Skeletal muscle satellite cell (primary cell): ENCODE data around the gene FBXL19.

ENCODE experiments used
- H3K27me3 ChIP-seq: 2 replicates; pipeline ENCODE4 v1.7.0; 2013; ENCODE audit warnings: low read length; ENCODE audit not compliant: control insufficient read depth, insufficient read depth
- H3K36me3 ChIP-seq: 2 replicates; pipeline ENCODE4 v1.7.0; 2013; ENCODE audit warnings: mild to moderate bottlenecking, control low read depth, low read length; ENCODE audit not compliant: insufficient read depth
- H3K4me1 ChIP-seq: 2 replicates; pipeline ENCODE4 v1.7.0; 2013; ENCODE audit warnings: low read length; ENCODE audit not compliant: control insufficient read depth, insufficient read depth
- H3K4me2 ChIP-seq: 2 replicates; pipeline ENCODE4 v1.7.0; 2013; ENCODE audit warnings: mild to moderate bottlenecking, low read length
- H3K4me3 ChIP-seq: 2 replicates; pipeline ENCODE4 v1.7.0; 2013; ENCODE audit warnings: low read length
- H3K9ac ChIP-seq: 2 replicates; pipeline ENCODE4 v1.7.0; 2013; ENCODE audit warnings: mild to moderate bottlenecking, low read depth, low read length, moderate library complexity
- H3K9me3 ChIP-seq: replicated peaks from 2 replicates; pipeline ENCODE4 v1.7.0; 2013; ENCODE audit warnings: mild to moderate bottlenecking, control low read depth, low read length

FBXL19 gene

DNA sequence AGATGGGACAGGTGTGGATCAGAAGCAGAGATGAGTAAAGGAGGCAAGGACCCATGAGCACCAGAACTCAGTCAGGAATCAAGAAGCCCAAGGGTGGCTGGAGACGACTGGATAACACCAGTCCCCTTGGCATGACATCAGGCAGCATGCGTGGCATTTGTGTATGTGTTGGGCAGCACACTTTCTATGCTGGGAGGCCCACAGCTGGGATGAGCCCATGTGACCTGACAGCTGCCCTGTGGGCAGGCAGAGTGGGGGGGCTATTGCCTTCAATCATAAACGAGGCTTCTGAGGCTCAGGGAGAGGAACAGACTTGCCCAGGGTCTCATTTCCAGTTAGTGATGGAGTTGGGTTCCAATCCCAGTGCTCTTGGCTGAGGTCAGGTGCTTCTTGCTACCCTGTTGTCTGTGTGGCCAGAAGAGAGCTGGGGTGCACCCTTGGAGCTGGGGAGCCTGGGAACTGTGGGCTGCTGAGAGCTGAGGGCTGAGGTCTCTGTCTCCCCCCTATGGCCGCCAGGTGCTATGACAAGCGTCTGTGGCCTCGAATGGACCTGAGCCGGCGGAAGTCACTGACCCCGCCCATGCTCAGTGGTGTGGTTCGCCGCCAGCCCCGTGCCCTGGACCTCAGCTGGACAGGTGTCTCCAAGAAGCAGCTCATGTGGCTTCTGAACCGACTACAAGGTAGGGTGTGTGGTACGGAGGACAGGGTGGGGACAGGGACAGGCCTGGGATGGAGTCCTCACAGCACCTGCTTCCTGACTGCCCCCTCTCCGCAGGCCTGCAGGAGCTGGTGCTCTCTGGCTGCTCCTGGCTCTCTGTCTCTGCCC, 18.4 kb downstream of the FBXL19 start:
- Histone ChIP-seq H3K9ac (no peak overlapping the region), H3K4me3 (no peak overlapping the region), H3K36me3 (peaks cover 25% of the 10 kb centered on the region), H3K4me1 (peaks cover 6% of the 10 kb centered on the region), H3K27me3 (no peaks in the 10 kb centered on the region), H3K4me2 (no peak overlapping the region), H3K9me3 (no peaks in the 10 kb centered on the region)

- H3K27me3 ChIP-seq, result no peaks in the 10 kb centered on the region
- peaks cover 6% of the 10 kb centered on the region for H3K4me1 ChIP-seq
- H3K9ac ChIP-seq, result no peak overlapping the region
- H3K36me3 ChIP-seq, result peaks cover 25% of the 10 kb centered on the region
- no peak overlapping the region for H3K4me2 ChIP-seq
- H3K4me3 ChIP-seq, result no peak overlapping the region
- no peaks in the 10 kb centered on the region for H3K9me3 ChIP-seq
Observed at GRCh38 chr16:30942426-30942806, 19.0 kb downstream of the FBXL19 start.

GRCh38 chr16:30944352-30944751, 21.0 kb downstream of the FBXL19 start:
- Histone ChIP-seq H3K27me3 (no peaks in the 10 kb centered on the region), H3K4me1 (peaks cover 6% of the 10 kb centered on the region), H3K9ac (no peak overlapping the region), H3K36me3 (peaks cover 25% of the 10 kb centered on the region), H3K9me3 (no peaks in the 10 kb centered on the region), H3K4me2 (no peak overlapping the region), H3K4me3 (no peak overlapping the region)

DNA sequence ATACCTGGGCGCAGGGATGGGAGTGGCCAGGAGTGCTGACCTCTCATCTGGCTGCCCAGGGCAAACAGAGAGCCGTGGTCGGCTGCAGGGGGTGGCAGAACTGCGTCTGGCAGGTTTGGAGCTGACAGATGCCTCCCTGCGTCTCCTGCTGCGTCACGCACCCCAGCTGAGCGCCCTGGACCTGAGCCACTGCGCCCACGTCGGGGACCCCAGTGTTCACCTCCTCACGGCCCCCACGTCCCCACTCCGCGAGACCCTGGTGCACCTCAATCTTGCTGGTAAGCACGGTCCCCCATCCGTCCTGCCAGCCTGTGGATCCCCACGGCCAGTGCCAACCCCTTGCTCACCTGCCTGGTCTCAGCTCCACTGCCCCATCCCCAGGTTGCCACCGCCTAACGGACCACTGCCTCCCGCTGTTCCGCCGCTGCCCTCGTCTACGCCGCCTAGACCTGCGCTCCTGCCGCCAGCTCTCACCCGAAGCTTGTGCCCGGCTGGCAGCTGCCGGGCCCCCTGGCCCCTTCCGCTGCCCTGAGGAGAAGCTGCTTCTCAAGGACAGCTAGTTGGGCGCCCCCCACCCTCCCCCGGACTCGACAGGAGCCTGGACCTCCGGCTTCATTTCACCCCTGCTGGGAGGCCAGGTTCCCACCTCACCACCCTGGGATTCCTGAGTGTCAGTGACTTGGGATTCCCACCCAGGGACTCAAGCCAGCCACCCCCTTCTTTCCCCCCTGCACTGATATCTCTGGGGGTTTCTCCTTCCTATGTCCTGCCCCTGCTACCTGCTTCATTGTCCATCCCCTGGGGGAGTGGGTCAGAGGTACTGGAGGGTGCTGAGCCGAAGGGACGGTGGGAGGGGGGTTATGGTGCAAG, 23.5 kb downstream of the FBXL19 start:
- no peak overlapping the region for H3K4me2 ChIP-seq
- H3K9ac ChIP-seq, result no peak overlapping the region
- H3K4me3 ChIP-seq, result no peak overlapping the region
- H3K27me3 ChIP-seq, result no peaks in the 10 kb centered on the region
- peaks cover 21% of the 10 kb centered on the region for H3K36me3 ChIP-seq
- no peaks in the 10 kb centered on the region for H3K9me3 ChIP-seq
- H3K4me1 ChIP-seq, result peaks cover 22% of the 10 kb centered on the region

- peaks cover 16% of the 10 kb centered on the region for H3K36me3 ChIP-seq
- H3K9me3 ChIP-seq, result no peaks in the 10 kb centered on the region
- H3K4me2 ChIP-seq, result no peak overlapping the region
- H3K9ac ChIP-seq, result no peak overlapping the region
- no peaks in the 10 kb centered on the region for H3K27me3 ChIP-seq
- H3K4me1 ChIP-seq, result peaks cover 19% of the 10 kb centered on the region
- no peak overlapping the region for H3K4me3 ChIP-seq
Observed at GRCh38 chr16:30947541-30947858, 24.1 kb downstream of the FBXL19 start.

DNA sequence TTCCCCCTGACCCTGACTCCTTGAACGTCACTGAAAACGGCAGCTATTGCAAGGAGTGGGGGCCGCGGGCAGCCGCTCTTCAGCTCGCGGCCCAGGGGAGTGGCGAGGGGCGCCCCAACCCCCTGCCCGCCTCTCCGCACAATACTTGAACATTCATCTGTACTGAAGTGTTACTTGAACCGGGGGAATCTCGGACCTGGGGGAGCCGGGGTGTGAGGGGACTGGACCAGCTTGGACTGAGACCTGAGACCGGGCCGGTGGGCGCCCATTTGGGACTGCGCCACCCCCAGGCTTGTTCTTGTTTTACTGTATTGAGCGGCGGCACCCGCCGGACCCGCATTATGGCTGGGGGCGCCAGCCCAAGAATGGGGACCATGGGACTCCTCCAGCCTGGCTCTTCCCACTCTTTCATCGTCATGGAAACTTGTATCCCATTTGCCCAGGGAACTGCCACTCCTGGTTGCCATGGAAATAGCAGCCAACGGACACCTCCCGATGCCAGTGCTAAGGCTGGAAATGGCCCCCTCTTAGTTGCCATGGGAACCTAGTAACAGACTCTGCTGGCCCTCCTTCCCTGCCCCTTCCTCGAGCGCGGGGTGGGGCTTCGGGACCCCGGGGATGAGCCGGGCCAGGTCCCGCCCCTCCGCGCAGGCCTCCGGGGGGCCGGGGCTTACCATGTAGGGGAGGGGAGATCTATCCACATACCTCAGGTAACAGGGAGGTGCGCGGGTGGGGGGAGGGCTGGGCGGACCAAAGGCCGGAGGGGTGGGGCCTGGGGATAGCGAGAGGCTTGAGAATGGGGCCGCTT, 24.7 kb downstream of the FBXL19 start:
- peaks cover 11% of the 10 kb centered on the region for H3K36me3 ChIP-seq
- peak overlapping the region; percentile 85 for H3K9ac ChIP-seq
- H3K9me3 ChIP-seq, result no peaks in the 10 kb centered on the region
- H3K4me2 ChIP-seq, result peak overlapping the region; percentile 98
- H3K4me3 ChIP-seq, result peak overlapping the region; percentile 76
- no peaks in the 10 kb centered on the region for H3K27me3 ChIP-seq
- H3K4me1 ChIP-seq, result peaks cover 19% of the 10 kb centered on the region

DNA sequence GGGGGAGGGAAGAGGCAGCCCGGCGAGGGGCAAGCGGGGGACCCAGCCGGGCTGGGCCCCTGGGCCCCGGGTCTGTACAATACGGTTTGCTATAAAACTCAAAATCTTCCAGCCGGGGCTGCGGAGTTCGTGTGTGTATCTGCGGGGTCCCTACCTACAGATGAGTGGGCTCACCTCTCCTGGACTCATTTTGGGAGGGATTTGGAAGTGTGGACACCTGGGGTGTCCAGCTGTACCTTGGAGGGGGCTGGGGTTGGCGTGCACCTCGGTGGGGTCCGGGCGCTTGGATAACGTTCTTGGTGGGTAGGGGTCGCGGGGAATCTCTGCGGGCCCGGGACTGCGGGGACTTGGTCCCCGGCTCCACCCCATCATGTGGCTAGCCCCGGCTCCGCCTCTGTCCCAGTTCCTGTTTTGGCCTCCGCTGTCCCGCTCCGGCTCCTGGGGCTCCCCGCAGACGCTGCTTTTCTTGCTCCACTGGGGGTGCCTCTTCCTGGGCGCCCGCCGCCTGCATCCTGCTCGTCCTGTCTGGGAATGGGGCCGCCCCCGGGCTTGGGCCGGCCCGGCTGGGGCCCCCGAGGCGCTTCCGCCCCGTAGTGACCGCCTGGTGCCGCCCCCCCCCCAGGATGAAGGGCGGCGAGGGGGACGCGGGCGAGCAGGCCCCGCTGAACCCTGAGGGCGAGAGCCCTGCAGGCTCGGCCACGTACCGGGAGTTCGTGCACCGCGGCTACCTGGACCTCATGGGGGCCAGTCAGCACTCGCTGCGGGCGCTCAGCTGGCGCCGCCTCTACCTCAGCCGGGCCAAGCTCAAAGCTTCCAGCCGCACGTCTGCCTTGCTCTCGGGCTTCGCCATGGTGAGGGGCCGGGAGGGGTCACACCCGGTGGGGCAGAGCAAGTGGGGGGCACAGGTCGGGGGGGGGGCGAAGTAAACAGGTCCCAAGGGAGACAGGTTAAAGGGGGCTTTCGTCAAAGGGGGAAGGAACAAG, 25.6 kb downstream of the FBXL19 start, which contains the start of gene ORAI3:
Gene ORAI3, plus strand, starts transcription at position 402 of the 983 bp plus-strand sequence. Its CDS starts 222 bp downstream, at position 624.
- Histone ChIP-seq H3K4me1 (peaks cover 22% of the 10 kb centered on the region), H3K9ac (peak within 1 kb of the TSS; percentile 85), H3K4me2 (peak within 1 kb of the TSS; percentile 98), H3K9me3 (no peaks in the 10 kb centered on the region), H3K4me3 (peak within 1 kb of the TSS; percentile 76), H3K27me3 (no peaks in the 10 kb centered on the region), H3K36me3 (peaks cover 11% of the 10 kb centered on the region)

- peaks cover 5% of the 10 kb centered on the region for H3K36me3 ChIP-seq
- H3K9me3 ChIP-seq, result no peaks in the 10 kb centered on the region
- H3K27me3 ChIP-seq, result no peaks in the 10 kb centered on the region
- H3K9ac ChIP-seq, result peak overlapping the region; percentile 85
- H3K4me1 ChIP-seq, result peaks cover 22% of the 10 kb centered on the region
- peak overlapping the region; percentile 76 for H3K4me3 ChIP-seq
- peak overlapping the region; percentile 98 for H3K4me2 ChIP-seq
Observed at GRCh38 chr16:30949650-30950515, 26.5 kb downstream of the FBXL19 start.

GRCh38 chr16:30950516-30951065, 27.2 kb downstream of the FBXL19 start:
- Histone ChIP-seq H3K9me3 (no peaks in the 10 kb centered on the region), H3K36me3 (peaks cover 5% of the 10 kb centered on the region)

More at GRCh38 chr16:30950516-30951065, 27.2 kb downstream of the FBXL19 start:
- Histone ChIP-seq H3K9ac (peak overlapping the region; percentile 85), H3K27me3 (no peaks in the 10 kb centered on the region), H3K4me1 (peaks cover 22% of the 10 kb centered on the region), H3K4me3 (peak overlapping the region; percentile 76), H3K4me2 (peak overlapping the region; percentile 98)
